Skin epidermis (tissue), 12 donors: Measurements from ENCODE around the gene HNRNPC.
"Not testable (repeated sequence)": the region's sequence is repeated elsewhere in the genome, so short reads cannot be mapped to it uniquely, and the experiment has no call there.

Experiments
- H3K27ac ChIP-seq, 21 experiments: fragments of 200-600 bp; sonication (generic) in 11 of 21; one replicate each; pipeline ENCODE4 v1.5.0; 2020; ENCODE audit warnings: mild to moderate bottlenecking in 3 of 21, inconsistent platforms in 2 of 21, moderate library complexity in 2 of 21
- H3K4me3 ChIP-seq, 7 experiments: fragments of 200-600 bp; sonication (generic) in 2 of 7; one replicate each; pipeline ENCODE4 v1.5.0; 2020; ENCODE audit warnings: inconsistent platforms in 2 of 7, mild to moderate bottlenecking in 2 of 7, moderate library complexity in 1 of 7

The HNRNPC gene

DNA sequence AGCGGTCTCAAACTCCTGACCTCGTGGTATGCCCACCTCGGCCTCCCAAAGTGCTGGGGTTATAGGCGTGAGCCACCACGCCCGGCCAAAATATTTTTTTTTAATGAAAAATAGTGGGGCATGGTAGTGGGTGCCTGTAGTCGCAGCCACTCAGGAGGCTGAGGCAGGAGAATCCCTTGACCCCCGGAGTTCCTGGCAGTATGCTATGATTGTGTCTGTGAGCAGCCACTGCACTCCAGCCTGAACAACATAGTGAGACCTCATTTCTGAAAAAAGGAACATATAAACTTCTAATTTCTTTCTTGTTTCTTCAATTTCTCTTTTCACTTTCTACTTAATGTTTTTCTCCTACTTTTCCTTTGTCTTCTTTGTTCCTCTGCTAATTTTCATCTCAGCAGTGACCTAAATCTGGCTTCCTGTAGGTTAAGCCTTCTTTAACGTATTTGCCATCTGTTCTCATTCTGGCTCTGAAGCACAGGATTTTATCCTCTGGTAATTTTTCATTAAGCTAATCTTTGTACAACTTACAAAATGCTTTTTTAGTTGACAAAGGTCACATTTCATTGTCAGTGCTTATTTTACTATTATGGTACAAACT lies 6.1 kb upstream of the HNRNPC start:
- Histone ChIP-seq H3K4me3 (no peak overlapping the region), H3K27ac (no peak overlapping the region)

DNA sequence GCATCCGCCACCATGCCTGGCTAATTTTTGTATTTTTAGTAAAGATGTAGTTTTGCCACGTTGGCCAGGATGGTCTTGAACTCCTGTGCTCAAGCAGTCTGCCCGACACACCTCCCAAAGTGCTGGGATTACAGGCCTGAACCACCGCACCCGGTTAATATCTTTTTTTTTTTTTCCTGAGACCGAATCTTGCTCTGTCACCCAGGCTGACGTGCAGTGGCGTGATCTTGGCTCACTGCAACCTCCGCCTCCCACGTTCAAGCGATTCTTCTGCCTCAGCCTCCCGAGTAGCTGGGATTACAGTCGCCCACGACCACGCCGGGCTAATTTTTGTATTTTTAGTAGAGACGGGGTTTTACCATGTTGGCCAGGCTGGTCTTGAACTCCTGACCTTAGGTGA lies 3.4 kb upstream of the HNRNPC start:
- not testable (repeated sequence) for H3K4me3 ChIP-seq, H3K27ac ChIP-seq

DNA sequence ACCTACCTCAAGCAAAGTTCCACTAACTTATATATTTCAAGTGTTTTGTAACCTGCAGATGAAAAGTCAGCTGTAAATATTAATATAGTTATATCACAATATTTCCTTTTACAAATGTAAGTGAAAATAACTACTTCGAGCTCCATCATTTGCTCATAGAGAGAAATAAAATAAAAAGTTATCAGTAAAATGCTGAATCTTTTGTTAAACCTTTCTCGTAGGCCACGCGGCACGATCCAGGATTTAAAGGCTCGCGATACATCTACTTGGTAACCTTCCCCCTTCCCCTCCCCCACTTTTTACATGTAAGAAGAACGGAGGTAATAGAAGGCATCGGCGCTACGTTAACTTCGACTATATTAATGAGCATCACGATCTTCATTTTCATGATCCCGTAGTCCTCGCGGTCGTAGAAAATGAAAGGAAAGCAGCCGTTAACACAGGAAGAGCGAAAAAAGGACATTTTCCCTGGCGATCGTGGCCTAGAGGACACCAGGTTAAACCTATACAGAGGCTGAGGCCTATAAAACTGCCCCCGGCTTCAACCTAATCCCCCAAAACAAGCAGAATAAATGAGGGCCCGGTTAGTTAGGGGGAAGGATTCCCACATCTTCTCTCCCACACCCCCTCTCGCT lies 508 bp downstream of the HNRNPC start:
- H3K4me3 ChIP-seq = peak overlapping the region; percentile 71 to 95 (median 83)
- H3K27ac ChIP-seq = peak overlapping the region; percentile 85 to 99 (median 94)

DNA sequence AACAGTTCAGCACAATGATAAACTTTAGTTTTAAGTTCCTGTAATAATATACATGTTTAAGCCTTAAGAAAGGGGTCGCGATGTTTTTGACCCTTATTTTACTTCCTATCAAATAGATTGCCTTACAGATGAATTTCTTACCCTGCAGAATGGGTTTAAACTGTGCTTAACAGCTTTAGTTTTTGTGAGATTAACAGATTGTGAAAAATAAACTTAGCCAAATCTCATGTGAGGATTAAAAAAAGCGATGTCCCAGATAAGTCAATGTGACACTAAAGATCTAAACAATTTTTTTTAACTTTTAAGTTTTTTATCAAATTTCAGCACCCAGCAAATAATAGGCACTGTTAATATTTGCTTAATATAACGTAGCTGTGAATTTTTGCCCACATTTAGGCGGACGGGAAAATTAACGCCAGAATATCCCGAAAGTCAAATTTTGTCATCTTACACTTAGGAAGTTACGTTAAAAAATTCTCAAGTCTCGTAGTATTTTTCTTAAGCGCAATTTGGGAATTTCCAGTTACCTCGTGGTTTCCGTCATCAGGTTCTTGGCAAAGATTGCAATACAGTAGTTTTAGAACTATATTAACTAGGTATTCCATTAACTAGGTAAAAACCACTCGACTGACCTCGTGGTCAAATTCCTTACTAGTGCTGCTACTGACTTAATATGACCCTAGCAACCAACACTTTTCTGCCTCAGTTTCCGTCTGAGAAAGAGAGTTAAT lies 1.2 kb downstream of the HNRNPC start:
- peak overlapping the region in 20 of 21 experiments; percentile 85 to 99 (median 95) for H3K27ac ChIP-seq
- H3K4me3 ChIP-seq = peak overlapping the region; percentile 71 to 95 (median 83)

DNA sequence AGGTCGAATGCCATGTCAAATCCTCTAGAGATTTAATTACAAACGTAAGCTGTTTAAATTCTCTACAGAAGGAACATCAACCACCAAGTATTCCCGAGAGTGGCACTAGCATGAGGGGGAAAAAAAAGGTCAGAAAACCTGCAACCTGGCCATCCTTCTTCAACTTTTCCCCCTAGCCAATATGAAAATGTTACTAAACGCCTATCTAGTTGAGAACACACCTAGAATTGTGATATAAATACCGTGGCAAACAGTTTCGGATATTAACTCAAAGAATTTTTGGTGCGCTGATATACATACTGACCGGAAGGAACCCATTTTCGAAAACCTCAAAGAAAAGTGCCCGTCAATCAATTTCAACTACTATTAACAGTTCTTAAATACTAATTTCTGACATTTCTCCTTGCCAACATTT lies 1.8 kb downstream of the HNRNPC start:
- peak overlapping the region in 15 of 21 experiments; percentile 4 to 99 (median 91) for H3K27ac ChIP-seq

DNA sequence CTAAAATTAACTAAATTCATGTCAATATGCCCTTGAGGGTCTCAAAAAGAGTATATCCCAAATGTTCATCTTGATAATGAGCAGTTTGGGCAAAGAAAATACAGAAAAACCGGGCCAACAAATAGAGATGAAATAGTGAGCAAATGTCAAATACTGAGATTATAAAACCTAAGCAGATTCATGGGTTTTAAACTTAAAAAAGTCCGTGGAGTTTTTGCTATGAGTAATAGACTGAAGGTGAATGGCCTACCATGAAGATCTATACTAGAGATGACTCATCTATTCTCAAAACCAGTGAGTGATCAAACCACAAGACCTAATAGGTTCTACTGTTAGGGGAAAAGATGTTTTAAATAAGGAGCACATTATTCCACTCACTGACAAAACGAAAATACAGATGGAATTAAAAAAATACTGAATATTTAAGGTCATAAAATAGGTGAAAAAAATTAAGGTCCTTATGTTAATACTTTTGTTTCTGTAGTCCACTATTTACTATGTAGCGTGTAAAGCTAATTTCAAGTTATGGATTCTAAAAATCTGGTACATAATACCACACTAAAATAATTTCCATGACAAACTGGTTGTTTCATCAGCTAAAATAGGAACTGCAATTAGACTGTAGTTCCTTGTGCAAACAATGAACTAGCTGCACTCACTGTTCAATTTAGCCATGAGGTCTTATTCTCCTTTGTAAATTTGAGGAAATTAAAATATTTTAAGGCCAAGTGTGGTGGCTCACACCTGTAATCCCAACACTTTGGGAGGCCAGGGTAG lies 5.0 kb downstream of the HNRNPC start:
- H3K27ac ChIP-seq = peak overlapping the region in 11 of 21 experiments; percentile 4 to 61 (median 39)
- peak overlapping the region in 2 of 7 experiments; percentile 5 to 12 for H3K4me3 ChIP-seq

More for the DNA sequence above, 1.8 kb downstream of the HNRNPC start:
- H3K4me3 ChIP-seq = peak overlapping the region; percentile 71 to 95 (median 83)

DNA sequence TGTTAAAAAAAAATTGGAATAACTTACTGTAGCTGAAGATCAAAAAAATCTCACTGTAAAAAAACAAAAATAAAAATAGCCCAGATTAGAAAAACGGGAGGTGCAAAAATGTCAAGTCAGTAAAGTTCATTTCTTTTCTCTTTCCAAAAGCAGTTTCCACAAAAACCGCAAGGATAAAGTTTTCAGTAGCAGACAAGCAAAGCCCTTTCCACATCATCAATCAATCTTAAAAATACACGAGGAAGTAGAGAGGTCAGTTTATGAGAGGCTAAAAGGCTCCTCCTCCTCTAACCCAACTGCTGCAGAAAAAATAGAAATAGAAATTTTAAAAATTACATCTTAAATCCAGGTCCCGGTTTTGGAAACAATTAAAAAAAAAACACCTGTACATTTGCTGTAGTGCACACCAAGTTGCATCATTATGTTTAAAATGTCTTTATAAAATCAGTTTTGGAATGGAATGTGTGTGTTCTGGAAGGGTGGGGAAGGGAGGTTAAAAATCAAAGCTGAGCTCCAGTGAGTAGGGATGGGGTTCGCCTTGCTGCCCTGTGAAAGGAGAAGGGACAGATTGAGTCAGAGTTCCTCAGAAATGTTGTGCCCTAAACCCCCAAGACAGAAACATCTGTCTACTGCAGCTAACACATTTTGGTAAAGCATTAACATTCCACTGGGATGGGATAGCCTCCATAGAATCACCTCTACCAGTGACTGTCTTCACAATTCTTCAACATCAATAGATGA lies 5.8 kb downstream of the HNRNPC start:
- Histone ChIP-seq H3K27ac (peak overlapping the region in 7 of 21 experiments; percentile 6 to 55 (median 38)), H3K4me3 (peak overlapping the region in 1 of 7 experiments; percentile 5)

DNA sequence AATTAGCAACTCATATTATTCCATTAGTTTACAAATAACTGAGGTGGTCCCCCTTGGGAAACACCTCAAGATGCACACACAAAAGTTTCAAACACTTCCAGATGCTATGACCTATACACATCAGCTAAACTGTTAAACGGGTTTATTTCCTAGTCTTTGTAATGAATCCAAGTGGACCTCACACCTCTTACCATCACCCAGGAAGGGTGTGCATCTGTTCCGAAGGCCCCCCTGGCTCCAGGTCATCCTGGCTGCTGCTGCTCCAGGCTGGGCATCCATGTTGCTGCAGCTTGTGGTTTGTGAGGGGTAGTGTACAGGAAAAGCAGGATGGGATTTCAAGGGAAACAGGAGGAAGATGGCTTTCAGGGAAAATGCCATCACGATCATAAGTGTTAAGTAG lies 6.8 kb downstream of the HNRNPC start:
- Histone ChIP-seq H3K4me3 (no peak overlapping the region), H3K27ac (peak overlapping the region in 1 of 21 experiments; percentile 38)

DNA sequence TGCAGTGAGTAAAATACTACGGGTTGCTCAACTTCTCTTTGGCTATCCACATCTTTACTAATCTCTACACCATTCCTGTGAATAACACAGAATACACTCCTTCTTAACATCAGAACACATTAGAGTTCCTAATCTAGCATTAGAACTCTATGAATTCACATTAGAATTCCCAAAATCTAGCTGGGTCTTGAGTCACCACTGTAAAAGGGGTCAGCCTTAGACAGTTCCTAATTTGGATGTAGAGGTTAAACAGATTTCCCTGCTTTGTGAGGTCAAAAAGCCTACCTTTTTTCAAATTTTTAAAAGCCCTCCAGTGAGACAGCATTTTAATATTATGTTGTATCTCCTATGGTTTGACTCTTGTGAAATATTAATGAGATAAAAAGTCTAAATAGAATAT lies 7.4 kb downstream of the HNRNPC start:
- Histone ChIP-seq H3K27ac (peak overlapping the region in 2 of 21 experiments; percentile 9 to 38), H3K4me3 (no peak overlapping the region)

DNA sequence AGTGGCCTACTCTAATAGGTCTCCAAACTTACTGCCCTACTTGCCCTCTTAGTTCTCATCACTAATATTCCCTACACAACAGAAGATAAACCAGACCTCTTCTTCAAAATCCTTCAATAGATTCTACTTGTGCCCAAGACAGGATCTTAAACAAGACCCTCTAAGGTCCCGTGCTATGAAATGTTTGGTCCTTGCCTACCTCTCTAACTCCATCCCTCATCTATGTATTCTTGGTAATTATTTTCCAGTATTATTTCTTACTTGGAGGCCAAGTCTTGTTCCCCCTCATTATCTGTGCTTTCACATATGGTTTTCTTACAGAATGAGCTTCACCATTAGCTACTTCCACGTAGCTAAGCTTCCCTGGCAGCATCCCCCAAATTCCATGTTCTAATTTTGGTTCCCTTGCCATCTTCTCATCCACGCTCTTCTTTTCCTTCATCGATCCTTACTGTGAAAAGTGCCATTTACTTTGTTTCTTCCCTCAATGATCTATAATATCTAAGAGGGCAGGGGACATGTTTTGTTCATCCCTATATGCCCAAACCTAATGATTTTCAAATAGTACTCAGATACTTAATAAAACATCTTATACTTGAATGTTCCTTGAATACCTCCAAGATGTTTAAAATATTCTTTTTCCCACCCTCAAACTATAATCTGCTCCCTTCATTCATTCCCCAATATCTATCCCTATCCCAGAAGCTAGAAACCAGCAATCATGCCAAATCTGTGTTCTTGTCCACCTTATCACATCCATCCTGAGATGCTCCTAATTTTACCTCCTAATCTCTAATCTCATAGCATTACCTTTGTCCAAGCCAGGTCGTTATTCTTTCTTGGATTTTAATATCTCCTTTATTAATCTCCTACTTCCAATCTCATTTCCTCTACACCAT lies 10.1 kb downstream of the HNRNPC start:
- Histone ChIP-seq H3K27ac (peak overlapping the region in 1 of 21 experiments; percentile 21), H3K4me3 (no peak overlapping the region)

DNA sequence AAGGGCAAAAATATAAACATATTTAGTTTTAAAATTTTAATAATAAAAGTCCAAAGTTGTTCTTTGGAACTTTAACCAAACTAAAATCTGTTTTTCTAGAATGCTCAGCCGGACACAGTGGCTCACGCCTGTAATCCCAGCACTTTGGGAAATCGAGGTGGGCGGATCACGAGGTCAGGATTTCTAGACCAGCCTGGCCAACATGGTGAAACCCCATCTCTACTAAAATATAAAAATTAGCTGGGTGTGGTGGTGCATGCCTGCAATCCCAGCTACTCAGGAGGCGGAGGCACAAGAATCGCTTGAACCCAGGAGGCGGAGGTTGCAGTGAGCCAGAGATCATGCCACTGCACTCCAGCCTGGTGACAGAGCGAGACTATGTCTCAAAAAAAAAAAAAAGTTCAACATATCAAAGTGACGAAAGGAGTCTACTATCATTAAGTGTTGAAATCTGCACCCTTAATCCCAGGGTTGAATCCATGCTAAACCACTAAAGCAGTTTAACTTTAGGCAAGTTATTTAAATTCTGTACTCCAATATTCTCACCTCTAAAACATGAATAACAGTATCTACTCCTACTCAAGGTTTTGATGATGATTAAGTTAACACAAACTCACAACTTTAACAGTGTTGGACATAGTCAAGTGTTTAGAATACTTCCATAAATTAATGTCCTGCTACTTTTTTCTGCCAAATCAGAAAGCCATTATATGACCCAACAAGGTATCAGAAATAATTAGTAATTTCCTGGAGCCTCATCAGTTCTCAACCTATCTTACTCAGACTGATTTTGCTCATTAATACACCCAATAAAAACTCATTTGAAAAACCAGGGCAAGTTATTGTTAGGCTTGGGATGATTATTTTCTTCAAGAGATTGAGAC lies 11.0 kb downstream of the HNRNPC start:
- Histone ChIP-seq H3K27ac (peak overlapping the region in 1 of 21 experiments; percentile 69), H3K4me3 (no peak overlapping the region)

DNA sequence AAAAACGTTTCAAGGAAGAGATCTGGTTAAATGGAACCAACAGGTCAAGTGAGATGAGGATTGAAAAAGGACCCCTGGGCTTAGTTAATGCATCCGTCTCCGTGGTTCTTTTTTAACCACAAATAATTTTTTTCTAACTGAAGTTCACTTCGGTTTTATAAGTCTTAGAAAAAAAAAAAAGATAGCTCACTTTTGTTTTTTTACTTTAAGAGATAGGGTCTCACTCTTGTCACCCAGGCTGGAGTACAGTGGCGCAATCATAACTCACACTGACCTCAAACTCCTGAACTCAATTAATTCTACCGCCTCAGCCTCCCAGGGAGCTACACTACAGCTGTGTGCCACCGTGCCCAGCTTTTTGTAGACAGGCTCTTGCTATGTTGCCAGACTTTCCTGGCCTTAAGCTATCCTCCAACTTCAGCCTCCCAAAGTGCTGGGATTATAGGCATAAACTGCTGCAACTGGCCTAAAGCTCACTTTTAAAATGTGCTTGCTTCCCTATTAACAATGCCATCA lies 11.8 kb downstream of the HNRNPC start:
- Histone ChIP-seq H3K27ac (peak overlapping the region in 1 of 21 experiments; percentile 69), H3K4me3 (no peak overlapping the region)

DNA sequence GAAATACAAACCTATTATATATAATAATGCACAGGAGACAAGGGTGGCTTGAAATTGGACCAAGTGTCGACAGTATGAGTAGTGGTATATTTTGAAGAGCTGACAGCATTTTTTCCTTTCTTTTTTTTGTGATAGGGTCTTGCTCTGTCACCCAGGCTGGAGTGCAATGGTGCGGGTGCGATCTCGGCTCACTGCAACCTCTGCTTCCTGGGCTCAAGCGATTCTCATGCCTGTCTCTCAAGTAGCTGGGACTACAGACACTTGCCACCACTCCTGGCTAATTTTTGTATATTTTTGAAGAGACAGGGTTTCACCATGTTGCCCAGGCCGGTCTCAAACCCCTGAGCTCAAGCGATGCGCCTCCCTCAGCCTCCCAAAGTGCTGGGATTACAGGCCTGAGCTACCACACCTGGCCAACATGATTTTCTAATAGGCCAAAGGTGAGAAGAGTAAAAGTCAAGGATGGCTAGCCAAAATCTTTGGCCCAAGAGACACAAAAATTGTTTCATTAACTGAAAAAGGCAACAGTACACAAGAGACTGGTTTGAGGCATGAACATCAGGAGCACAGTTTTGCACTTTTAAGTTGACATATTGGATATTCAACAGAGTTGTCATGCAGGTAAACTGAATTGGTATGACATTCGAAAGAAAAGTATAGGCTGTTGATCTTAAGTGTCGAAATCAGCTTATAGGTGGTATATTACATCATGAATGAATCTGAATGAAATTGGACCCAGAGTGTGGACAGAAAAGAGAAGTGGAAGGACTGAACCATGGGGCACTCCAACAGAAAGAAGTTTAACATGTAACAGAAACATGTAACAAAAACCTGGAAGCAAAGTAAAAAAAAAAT lies 12.5 kb downstream of the HNRNPC start:
- Histone ChIP-seq H3K27ac (peak overlapping the region in 2 of 21 experiments; percentile 10 to 49), H3K4me3 (no peak overlapping the region)

DNA sequence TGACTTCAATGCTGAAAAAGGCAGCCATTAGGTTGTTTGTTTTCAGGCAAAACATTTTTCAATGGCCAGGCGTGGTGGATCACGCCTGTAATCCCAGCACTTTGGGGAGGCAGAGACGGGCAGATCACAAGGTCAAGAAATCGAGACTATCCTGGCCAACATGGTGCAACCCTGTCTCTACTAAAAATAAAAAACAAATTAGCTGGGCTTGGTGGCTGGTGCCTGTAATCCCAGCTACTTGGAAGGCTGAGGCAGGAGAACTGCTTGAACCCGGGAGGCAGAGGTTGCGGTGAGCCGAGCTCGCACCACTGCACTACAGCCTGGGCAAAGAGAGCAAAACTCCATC lies 13.2 kb downstream of the HNRNPC start:
- H3K4me3 ChIP-seq = not testable (repeated sequence)
- peak overlapping the region in 1 of 21 experiments; percentile 49 for H3K27ac ChIP-seq

DNA sequence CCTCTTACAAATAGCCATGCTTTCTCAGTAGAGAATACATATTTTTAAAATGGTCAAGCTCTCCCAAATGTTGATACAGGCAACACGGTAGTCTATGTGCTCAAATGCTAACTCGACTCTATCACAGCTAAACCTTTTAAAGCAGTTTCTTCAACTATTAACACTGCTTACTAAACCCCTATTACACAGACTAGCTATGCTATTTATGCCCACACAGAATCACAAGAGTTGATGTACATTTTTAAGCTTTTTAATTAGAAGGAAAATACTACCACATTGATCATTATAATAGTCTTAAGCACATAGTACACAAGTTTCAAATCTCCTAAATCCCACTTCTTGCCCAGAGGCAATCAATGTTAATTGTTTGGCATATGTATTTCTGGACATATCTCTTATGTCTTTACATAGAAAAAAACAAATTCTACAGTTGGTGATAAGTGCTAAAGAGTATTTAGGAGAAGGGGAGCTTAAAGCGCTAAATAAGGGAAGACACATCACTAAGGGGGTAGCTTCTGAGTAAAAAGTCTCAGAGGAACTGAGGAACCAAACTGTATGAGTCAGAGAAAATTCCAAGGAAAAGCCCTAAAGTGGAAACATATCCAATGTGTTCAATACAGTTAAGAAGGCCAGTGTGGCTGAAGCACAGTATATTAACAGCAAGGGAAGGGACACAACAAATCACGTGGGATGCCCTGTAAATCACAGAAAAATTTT lies 13.7 kb downstream of the HNRNPC start:
- Histone ChIP-seq H3K27ac (peak overlapping the region in 2 of 21 experiments; percentile 20 to 49), H3K4me3 (no peak overlapping the region)

DNA sequence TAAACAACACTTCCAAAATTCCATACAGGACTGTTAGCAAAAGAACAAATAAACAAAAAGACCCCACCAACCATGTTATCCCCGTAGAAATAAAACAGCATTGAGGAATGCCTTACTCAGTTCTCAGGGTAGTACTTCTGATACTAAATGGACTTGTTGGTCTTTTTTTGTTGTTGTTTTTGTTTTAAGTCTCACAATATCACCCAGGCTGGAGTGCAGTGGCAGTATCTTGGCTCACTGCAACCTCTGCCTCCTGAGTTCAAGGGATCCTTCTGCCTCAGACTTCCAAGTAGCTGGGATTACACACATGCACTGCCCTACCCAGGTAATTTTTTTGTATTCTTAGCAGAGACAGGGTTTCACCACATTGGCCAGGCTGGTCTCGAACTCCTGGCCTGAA lies 17.1 kb downstream of the HNRNPC start:
- Histone ChIP-seq H3K4me3 (no peak overlapping the region), H3K27ac (peak overlapping the region in 1 of 21 experiments; percentile 1)
